ENCODE data around the gene MIER3. TPM values are rescaled to one million over a fixed set of nuclear protein-coding genes. Genes with fewer than 3 reads are reported as not detected.
A peak's percentile ranks its signal among the peaks of the same experiment; 100 is the strongest.

The MIER3 gene
- polyA plus RNA-seq, 1 donor = 27.3 TPM

DNA sequence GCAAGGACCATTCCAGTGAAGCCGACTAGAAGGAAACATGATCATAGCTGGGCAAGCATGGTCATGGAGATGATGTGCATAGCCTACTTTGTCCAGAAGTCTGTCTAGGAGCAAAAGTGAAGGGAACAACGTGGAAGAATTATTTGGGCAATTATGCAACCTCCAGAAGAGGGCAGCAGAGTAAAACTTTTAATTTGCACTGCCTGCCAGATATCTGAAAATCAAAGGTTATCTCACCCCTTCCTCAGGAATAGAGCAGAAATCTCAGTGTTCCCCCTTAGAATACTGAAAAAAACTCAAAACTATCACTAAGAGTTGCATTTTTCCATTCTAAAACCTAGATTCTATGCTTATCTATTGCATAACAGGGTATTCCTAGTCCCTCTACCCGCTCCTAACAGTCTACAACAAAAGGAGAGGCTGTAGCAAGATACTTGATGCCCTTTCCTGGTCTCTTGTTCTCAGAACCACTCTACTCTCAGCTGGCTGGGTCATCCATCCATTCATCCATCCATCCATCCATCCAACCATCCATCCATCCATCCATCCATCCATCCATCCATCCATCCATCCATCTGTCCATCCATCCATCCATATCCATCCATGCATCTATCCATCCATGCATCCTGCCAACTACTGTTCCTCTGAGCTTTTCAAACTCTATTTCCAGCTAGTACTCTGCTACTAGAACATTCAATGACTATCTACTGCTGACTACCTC, 50.9 kb downstream of the MIER3 start:
- Histone ChIP-seq H3K4me1 (ENCODE audit: control insufficient read depth, insufficient read depth, low read length) (no peaks in the 10 kb centered on the region), H3K4me3 (ENCODE audit: low read length) (no peak overlapping the region), H3K36me3 (ENCODE audit: control insufficient read depth, insufficient read depth, low read length) (no peaks in the 10 kb centered on the region), H3K27ac (ENCODE audit: low read length) (no peak overlapping the region), H3K9me3 (ENCODE audit: control insufficient read depth, low read depth, low read length) (no peaks in the 10 kb centered on the region), H3K27me3 (ENCODE audit: control insufficient read depth, insufficient read depth, low read length) (no peaks in the 10 kb centered on the region)
- peak in 1 of 2 donors; percentile 26 for DNase-seq
- WGBS (ENCODE audit: insufficient coverage, low lambda C conversion rate) = no CpG with 5 or more reads among the region's 3 CpGs

DNA sequence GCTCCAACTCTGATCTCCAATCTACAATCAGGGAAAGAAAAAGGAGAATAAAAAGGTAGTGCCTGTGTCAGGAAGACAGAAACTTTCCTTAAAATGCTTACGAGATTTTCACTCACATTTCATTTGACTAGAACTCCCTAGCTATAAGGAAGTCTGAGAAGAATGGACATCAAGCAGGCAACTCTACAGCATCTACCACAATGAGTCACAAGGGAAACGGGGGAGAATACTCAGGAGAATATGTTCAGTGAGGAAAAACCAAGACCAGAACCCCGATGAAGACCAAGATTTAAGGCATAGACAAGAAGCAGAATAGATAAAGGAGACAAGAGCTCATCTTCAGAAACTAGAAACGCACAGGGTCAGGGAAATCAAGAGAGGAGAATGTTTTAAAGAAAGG, 51.5 kb downstream of the MIER3 start:
- Histone ChIP-seq H3K27ac (ENCODE audit: low read length) (no peak overlapping the region), H3K27me3 (ENCODE audit: control insufficient read depth, insufficient read depth, low read length) (no peaks in the 10 kb centered on the region), H3K9me3 (ENCODE audit: control insufficient read depth, low read depth, low read length) (no peaks in the 10 kb centered on the region), H3K36me3 (ENCODE audit: control insufficient read depth, insufficient read depth, low read length) (peaks cover under 1% of the 10 kb centered on the region), H3K4me1 (ENCODE audit: control insufficient read depth, insufficient read depth, low read length) (no peaks in the 10 kb centered on the region), H3K4me3 (ENCODE audit: low read length) (no peak overlapping the region)
- no CpG with 5 or more reads among the region's 4 CpGs for WGBS (ENCODE audit: insufficient coverage, low lambda C conversion rate)
- no peak for DNase-seq

DNA sequence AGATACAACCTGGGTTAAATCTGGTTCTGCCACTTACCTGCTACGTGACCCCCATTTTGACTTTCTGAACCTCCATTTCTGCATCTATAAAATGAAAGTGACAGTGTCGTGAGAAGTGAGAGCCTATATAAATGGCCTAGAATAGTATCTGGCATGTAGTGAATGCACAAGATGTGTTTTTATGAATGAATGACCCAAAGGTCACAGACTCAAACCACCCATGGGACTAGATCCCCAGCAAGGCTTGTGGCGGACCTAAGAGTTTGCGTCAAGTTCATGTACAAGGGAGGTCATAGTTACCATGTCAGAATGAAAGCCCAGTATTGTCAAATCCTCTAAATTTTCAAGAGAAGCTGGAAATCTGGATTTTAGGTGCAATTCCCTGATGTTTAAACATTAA, 53.7 kb downstream of the MIER3 start:
- WGBS (ENCODE audit: insufficient coverage, low lambda C conversion rate) = 100% methylated on average over 1 of the region's 4 CpGs
- H3K27me3 ChIP-seq (ENCODE audit: control insufficient read depth, insufficient read depth, low read length) = no peaks in the 10 kb centered on the region
- DNase-seq = no peak
- H3K27ac ChIP-seq (ENCODE audit: low read length) = no peak overlapping the region
- H3K9me3 ChIP-seq (ENCODE audit: control insufficient read depth, low read depth, low read length) = no peaks in the 10 kb centered on the region
- no peak overlapping the region for H3K4me3 ChIP-seq (ENCODE audit: low read length)
- no peaks in the 10 kb centered on the region for H3K4me1 ChIP-seq (ENCODE audit: control insufficient read depth, insufficient read depth, low read length)
- peaks cover 14% of the 10 kb centered on the region for H3K36me3 ChIP-seq (ENCODE audit: control insufficient read depth, insufficient read depth, low read length)

DNA sequence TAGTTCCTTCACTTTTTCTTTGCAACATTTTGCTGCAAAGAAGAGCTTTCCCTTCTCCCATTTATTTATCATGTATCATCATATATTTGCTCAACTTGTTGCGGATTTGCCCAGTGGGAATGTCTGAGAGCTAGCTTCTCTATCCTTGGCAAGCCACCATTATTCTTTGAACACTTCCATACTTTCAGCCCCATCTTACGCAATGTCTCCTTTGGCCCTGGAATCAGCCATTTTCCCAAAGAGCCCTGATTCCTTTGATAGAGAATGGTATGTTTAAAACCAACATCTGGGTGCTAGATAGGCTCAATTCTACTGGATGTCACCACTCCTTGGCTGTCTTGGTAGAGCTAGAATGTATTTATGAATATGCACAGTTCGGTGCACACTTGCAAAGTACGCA, 55.2 kb downstream of the MIER3 start:
- no peak overlapping the region for H3K27ac ChIP-seq (ENCODE audit: low read length)
- no peak for DNase-seq
- no peaks in the 10 kb centered on the region for H3K27me3 ChIP-seq (ENCODE audit: control insufficient read depth, insufficient read depth, low read length)
- 100% methylated on average over 1 of the region's 4 CpGs for WGBS (ENCODE audit: insufficient coverage, low lambda C conversion rate)
- no peaks in the 10 kb centered on the region for H3K9me3 ChIP-seq (ENCODE audit: control insufficient read depth, low read depth, low read length)
- H3K4me1 ChIP-seq (ENCODE audit: control insufficient read depth, insufficient read depth, low read length) = no peaks in the 10 kb centered on the region
- no peak overlapping the region for H3K4me3 ChIP-seq (ENCODE audit: low read length)
- peaks cover 15% of the 10 kb centered on the region for H3K36me3 ChIP-seq (ENCODE audit: control insufficient read depth, insufficient read depth, low read length)

GRCh38 chr5:56893251-56893951, 58.5 kb downstream of the MIER3 start:
- Histone ChIP-seq H3K9me3 (ENCODE audit: control insufficient read depth, low read depth, low read length) (no peaks in the 10 kb centered on the region), H3K27me3 (ENCODE audit: control insufficient read depth, insufficient read depth, low read length) (no peaks in the 10 kb centered on the region), H3K27ac (ENCODE audit: low read length) (no peak overlapping the region), H3K4me1 (ENCODE audit: control insufficient read depth, insufficient read depth, low read length) (no peaks in the 10 kb centered on the region), H3K36me3 (ENCODE audit: control insufficient read depth, insufficient read depth, low read length) (peaks cover 34% of the 10 kb centered on the region), H3K4me3 (ENCODE audit: low read length) (no peak overlapping the region)
- WGBS (ENCODE audit: insufficient coverage, low lambda C conversion rate) = 100% methylated on average over 2 of the region's 5 CpGs
- DNase-seq = no peak

GRCh38 chr5:56881571-56881970, 70.4 kb downstream of the MIER3 start:
- Histone ChIP-seq H3K36me3 (ENCODE audit: control insufficient read depth, insufficient read depth, low read length) (peaks cover 69% of the 10 kb centered on the region), H3K27me3 (ENCODE audit: control insufficient read depth, insufficient read depth, low read length) (no peaks in the 10 kb centered on the region), H3K4me1 (ENCODE audit: control insufficient read depth, insufficient read depth, low read length) (no peaks in the 10 kb centered on the region), H3K9me3 (ENCODE audit: control insufficient read depth, low read depth, low read length) (no peaks in the 10 kb centered on the region), H3K4me3 (ENCODE audit: low read length) (no peak overlapping the region), H3K27ac (ENCODE audit: low read length) (no peak overlapping the region)
- DNase-seq = no peak
- WGBS (ENCODE audit: insufficient coverage, low lambda C conversion rate) = no CpG with 5 or more reads among the region's 5 CpGs

DNA sequence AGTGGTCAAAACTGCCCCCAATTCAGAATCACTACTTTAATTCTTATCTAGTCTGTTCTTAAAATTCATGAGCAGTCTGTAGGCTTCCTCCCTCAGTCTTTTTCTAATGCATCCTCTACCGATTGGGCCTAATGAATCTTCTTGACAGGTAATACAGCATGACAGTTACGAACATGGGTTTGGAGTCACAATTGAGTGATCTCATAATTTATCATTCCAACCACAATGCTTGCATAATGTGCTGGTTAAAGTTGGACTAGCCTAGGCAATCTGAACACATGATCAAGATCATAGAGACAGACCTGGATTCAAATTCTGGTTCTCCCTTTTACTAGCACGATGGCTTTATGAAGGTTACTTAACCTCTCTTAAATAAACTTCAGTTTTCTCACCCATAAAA, 75.6 kb downstream of the MIER3 start:
- 60% methylated on average over 1 of the region's 3 CpGs for WGBS (ENCODE audit: insufficient coverage, low lambda C conversion rate)
- H3K27me3 ChIP-seq (ENCODE audit: control insufficient read depth, insufficient read depth, low read length) = no peaks in the 10 kb centered on the region
- peaks cover 51% of the 10 kb centered on the region for H3K36me3 ChIP-seq (ENCODE audit: control insufficient read depth, insufficient read depth, low read length)
- no peak for DNase-seq
- H3K4me1 ChIP-seq (ENCODE audit: control insufficient read depth, insufficient read depth, low read length) = no peaks in the 10 kb centered on the region
- H3K4me3 ChIP-seq (ENCODE audit: low read length) = no peak overlapping the region
- no peak overlapping the region for H3K27ac ChIP-seq (ENCODE audit: low read length)
- no peaks in the 10 kb centered on the region for H3K9me3 ChIP-seq (ENCODE audit: control insufficient read depth, low read depth, low read length)

- 90% methylated on average over 1 of the region's 3 CpGs for WGBS (ENCODE audit: insufficient coverage, low lambda C conversion rate)
- H3K27me3 ChIP-seq (ENCODE audit: control insufficient read depth, insufficient read depth, low read length) = no peaks in the 10 kb centered on the region
- no peaks in the 10 kb centered on the region for H3K9me3 ChIP-seq (ENCODE audit: control insufficient read depth, low read depth, low read length)
- H3K4me3 ChIP-seq (ENCODE audit: low read length) = no peak overlapping the region
- H3K36me3 ChIP-seq (ENCODE audit: control insufficient read depth, insufficient read depth, low read length) = peaks cover 43% of the 10 kb centered on the region
- H3K4me1 ChIP-seq (ENCODE audit: control insufficient read depth, insufficient read depth, low read length) = no peaks in the 10 kb centered on the region
- H3K27ac ChIP-seq (ENCODE audit: low read length) = no peak overlapping the region
- no peak for DNase-seq
Measured at GRCh38 chr5:56873056-56873455, 78.9 kb downstream of the MIER3 start.

DNA sequence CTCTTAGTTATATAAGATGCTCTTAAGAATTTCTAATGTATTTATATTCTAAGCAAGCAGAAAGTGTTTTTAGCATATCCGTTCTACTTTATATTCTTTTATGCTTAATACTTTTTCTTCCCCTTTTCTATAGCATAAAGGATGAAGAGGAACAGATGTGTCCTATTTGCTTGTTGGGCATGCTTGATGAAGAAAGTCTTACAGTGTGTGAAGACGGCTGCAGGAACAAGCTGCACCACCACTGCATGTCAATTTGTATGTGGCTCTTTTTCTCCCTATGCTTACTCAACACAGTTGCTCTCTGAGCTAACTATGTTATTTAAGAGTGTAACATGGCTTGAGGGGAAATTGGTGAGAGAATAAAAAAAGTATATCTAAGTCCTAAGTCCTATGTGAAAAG, 80.1 kb downstream of the MIER3 start:
- H3K27me3 ChIP-seq (ENCODE audit: control insufficient read depth, insufficient read depth, low read length) = no peaks in the 10 kb centered on the region
- peaks cover 36% of the 10 kb centered on the region for H3K36me3 ChIP-seq (ENCODE audit: control insufficient read depth, insufficient read depth, low read length)
- 100% methylated on average over 1 of the region's 2 CpGs for WGBS (ENCODE audit: insufficient coverage, low lambda C conversion rate)
- no peak overlapping the region for H3K27ac ChIP-seq (ENCODE audit: low read length)
- H3K9me3 ChIP-seq (ENCODE audit: control insufficient read depth, low read depth, low read length) = no peaks in the 10 kb centered on the region
- no peaks in the 10 kb centered on the region for H3K4me1 ChIP-seq (ENCODE audit: control insufficient read depth, insufficient read depth, low read length)
- H3K4me3 ChIP-seq (ENCODE audit: low read length) = no peak overlapping the region
- DNase-seq = no peak
